ENCODE results near the gene PLXNC1.

The PLXNC1 gene

DNA sequence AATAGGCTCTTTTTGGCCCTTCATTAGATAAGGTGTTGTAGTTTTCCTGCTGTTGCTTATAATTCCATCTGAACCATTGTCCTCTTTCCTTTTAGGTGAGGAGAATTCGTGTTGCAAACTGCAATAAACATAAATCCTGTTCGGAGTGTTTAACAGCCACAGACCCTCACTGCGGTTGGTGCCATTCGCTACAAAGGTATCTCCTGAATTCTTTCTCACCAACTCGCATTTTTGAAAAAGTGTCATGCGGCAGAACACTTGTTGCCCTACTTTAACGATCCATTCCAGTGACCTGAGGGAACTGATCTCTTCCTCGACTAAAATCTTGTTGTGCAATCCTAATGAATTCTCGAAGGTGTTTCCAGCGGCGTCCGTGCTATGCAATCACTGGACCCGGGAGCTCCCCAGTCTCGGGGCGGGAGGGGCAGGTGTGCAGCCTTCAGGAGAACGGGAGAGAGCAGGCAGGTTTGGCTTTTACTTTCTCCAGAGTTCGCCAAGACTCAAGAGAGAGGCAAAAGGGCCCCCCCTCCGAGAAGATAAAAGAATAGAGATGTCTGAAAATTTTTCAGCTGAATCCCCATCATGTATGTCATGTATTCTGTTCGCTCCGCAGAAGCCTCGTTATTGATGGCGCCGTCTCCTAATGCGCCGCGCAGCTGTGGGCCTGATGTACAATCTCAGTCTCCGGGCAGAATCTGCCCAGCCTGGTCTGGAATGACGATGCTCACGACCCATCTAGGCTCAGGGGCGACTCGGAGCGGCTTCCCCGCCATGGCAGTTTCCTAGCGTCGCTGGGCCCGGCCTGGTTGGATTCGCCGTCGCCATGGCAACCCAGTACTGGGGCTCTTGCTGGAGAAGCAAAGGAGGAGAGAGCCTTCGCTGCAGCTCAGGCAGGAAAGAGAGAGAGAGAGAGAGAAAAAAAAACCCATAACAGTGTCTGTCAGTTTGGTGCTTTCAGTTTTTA lies 38.2 kb downstream of the PLXNC1 start:
- H3K27me3 ChIP-seq (ENCODE audit: control insufficient read depth in 5 of 5, insufficient read depth in 4 of 5, low read length in 5 of 5), result peaks cover 0 to 2% (median 0%) of the 10 kb centered on the region in 5 donors
- H3K27ac ChIP-seq (ENCODE audit: low read depth, low read length), result no peak overlapping the region
- no peak overlapping the region for H3K9ac ChIP-seq (ENCODE audit: low read length in 5 of 5)
- no peaks in the 10 kb centered on the region for H3K4me1 ChIP-seq (ENCODE audit: control insufficient read depth in 5 of 5, insufficient read depth in 5 of 5, low read length in 5 of 5)
- H3K36me3 ChIP-seq (ENCODE audit: control insufficient read depth in 5 of 5, insufficient read depth in 5 of 5, low read length in 5 of 5), result no peaks in the 10 kb centered on the region
- peaks cover 0 to 3% (median 0%) of the 10 kb centered on the region in 5 donors for H3K9me3 ChIP-seq (ENCODE audit: control insufficient read depth in 5 of 5, low read length in 5 of 5)
- H3K4me3 ChIP-seq (ENCODE audit: low read depth in 1 of 5, low read length in 5 of 5), result no peak overlapping the region

DNA sequence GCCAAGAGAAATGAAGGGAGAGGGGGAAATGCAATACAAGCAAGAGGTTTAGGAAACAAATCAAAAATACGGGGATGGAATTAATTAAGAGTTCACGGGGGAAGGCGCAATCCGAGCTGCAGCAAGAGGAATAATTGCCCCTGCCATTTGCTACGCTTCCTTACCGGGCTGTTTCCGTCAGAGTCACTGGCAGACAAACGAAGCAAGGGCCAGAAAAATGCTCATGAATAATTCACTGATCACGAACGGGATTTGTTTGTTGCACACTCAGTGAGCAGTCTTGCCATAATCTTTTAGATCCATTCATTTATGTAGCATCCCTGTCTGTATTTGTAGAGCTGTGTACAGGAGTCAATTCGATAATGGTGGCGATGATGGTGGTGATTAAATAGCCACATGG lies 39.0 kb downstream of the PLXNC1 start:
- no peak overlapping the region for H3K9ac ChIP-seq (ENCODE audit: low read length in 5 of 5)
- H3K27ac ChIP-seq (ENCODE audit: low read depth, low read length), result no peak overlapping the region
- H3K4me3 ChIP-seq (ENCODE audit: low read depth in 1 of 5, low read length in 5 of 5), result no peak overlapping the region

DNA sequence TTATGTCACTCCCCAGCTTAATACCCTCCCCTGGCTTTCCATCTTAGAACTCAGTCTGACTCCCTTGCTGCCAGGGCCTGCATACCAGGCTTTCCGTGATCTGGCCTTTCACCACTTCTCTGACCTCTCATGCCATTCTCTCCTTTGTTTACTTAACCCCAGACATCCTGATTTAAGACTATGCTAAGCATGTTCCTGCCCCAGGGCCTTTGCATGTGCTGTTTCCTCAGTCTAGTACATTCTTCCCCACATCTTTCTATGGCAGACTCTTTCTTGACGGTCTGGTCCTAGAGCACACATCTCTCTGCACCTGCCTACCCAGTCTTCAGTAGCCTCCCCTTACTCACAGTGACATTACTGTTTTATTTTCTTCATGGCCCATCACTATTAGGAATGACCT lies 42.2 kb downstream of the PLXNC1 start:
- no peak overlapping the region for H3K9ac ChIP-seq (ENCODE audit: low read length in 5 of 5)
- peaks cover 0 to 2% (median 0%) of the 10 kb centered on the region in 5 donors for H3K27me3 ChIP-seq (ENCODE audit: control insufficient read depth in 5 of 5, insufficient read depth in 4 of 5, low read length in 5 of 5)
- peaks cover 0 to 4% (median 0%) of the 10 kb centered on the region in 5 donors for H3K36me3 ChIP-seq (ENCODE audit: control insufficient read depth in 5 of 5, insufficient read depth in 5 of 5, low read length in 5 of 5)
- H3K4me1 ChIP-seq (ENCODE audit: control insufficient read depth in 5 of 5, insufficient read depth in 5 of 5, low read length in 5 of 5), result no peaks in the 10 kb centered on the region
- H3K27ac ChIP-seq (ENCODE audit: low read depth, low read length), result no peak overlapping the region
- H3K4me3 ChIP-seq (ENCODE audit: low read depth in 1 of 5, low read length in 5 of 5), result no peak overlapping the region
- H3K9me3 ChIP-seq (ENCODE audit: control insufficient read depth in 5 of 5, low read length in 5 of 5), result peaks cover 0 to 9% (median 0%) of the 10 kb centered on the region in 5 donors

More for the DNA sequence above, 39.0 kb downstream of the PLXNC1 start:
- no peaks in the 10 kb centered on the region for H3K36me3 ChIP-seq (ENCODE audit: control insufficient read depth in 5 of 5, insufficient read depth in 5 of 5, low read length in 5 of 5)
- H3K9me3 ChIP-seq (ENCODE audit: control insufficient read depth in 5 of 5, low read length in 5 of 5), result peaks cover 0 to 7% (median 0%) of the 10 kb centered on the region in 5 donors
- H3K4me1 ChIP-seq (ENCODE audit: control insufficient read depth in 5 of 5, insufficient read depth in 5 of 5, low read length in 5 of 5), result no peaks in the 10 kb centered on the region
- peaks cover 0 to 2% (median 0%) of the 10 kb centered on the region in 5 donors for H3K27me3 ChIP-seq (ENCODE audit: control insufficient read depth in 5 of 5, insufficient read depth in 4 of 5, low read length in 5 of 5)

DNA sequence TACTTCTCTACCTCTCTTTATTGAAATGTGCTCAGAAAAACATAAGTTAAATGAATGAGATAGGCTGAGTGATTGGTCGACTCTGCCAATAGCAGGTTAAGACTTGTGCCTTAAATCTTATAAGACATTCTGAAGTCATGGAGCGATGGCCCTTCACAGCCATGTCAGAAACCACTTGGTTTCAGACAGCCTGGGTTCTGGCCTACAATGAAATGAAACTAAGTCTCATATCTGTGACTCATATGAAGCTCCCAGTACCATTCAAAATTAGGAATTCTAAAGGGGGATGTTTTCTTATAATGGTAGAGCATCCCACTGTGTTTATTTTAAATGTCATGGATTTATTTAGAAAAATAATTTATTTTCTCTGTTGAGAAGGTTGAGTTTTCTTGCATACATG lies 42.6 kb downstream of the PLXNC1 start:
- Histone ChIP-seq H3K9me3 (ENCODE audit: control insufficient read depth in 5 of 5, low read length in 5 of 5) (peaks cover 0 to 9% (median 0%) of the 10 kb centered on the region in 5 donors), H3K4me3 (ENCODE audit: low read depth in 1 of 5, low read length in 5 of 5) (no peak overlapping the region), H3K27ac (ENCODE audit: low read depth, low read length) (no peak overlapping the region), H3K36me3 (ENCODE audit: control insufficient read depth in 5 of 5, insufficient read depth in 5 of 5, low read length in 5 of 5) (peaks cover 0 to 5% (median 0%) of the 10 kb centered on the region in 5 donors), H3K9ac (ENCODE audit: low read length in 5 of 5) (no peak overlapping the region), H3K27me3 (ENCODE audit: control insufficient read depth in 5 of 5, insufficient read depth in 4 of 5, low read length in 5 of 5) (peaks cover 0 to 1% (median 0%) of the 10 kb centered on the region in 5 donors), H3K4me1 (ENCODE audit: control insufficient read depth in 5 of 5, insufficient read depth in 5 of 5, low read length in 5 of 5) (no peaks in the 10 kb centered on the region)

DNA sequence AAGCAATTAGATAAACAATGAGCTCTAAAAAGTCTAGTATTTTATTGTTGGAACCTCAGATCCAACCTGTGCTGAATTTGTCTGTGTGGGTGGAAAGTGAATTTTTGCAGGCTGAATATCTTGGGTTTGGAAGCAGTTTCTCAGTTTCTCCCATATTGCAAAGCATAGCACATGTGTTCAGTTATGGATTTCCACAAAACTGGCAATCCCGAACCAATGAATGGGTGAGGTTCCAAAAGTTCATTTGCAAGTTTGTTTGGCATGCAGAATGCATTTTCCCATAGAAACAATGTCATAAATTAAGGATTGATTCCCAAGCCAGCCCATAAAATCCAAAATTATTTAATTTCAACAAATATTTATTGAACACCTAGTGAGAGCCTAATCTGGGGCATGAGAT lies 43.4 kb downstream of the PLXNC1 start:
- Histone ChIP-seq H3K4me1 (ENCODE audit: control insufficient read depth in 5 of 5, insufficient read depth in 5 of 5, low read length in 5 of 5) (no peaks in the 10 kb centered on the region), H3K4me3 (ENCODE audit: low read depth in 1 of 5, low read length in 5 of 5) (no peak overlapping the region), H3K9ac (ENCODE audit: low read length in 5 of 5) (no peak overlapping the region), H3K27me3 (ENCODE audit: control insufficient read depth in 5 of 5, insufficient read depth in 4 of 5, low read length in 5 of 5) (no peaks in the 10 kb centered on the region), H3K27ac (ENCODE audit: low read depth, low read length) (no peak overlapping the region), H3K36me3 (ENCODE audit: control insufficient read depth in 5 of 5, insufficient read depth in 5 of 5, low read length in 5 of 5) (peaks cover 0 to 5% (median 0%) of the 10 kb centered on the region in 5 donors), H3K9me3 (ENCODE audit: control insufficient read depth in 5 of 5, low read length in 5 of 5) (peaks cover 0 to 9% (median 4%) of the 10 kb centered on the region in 5 donors)

DNA sequence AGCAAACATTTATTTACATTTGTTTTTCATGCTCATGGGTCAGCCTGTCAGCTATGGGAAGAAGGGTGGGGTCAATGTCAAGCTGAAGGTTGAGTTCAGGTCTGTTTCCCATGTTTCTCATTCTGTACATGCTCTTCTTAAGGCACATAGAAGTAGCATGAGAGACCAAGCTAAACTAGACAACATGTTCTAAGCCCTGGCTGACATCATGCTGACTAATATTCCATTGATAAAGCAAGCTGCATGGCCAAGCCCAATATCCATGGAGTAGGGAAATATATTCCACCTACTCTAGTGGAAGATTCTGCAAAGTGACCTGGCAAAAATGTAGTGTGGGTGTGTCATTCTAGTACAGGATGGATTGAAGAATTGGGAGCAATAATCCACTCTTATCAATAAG lies 44.1 kb downstream of the PLXNC1 start:
- no peak overlapping the region for H3K27ac ChIP-seq (ENCODE audit: low read depth, low read length)
- no peak overlapping the region for H3K9ac ChIP-seq (ENCODE audit: low read length in 5 of 5)
- H3K36me3 ChIP-seq (ENCODE audit: control insufficient read depth in 5 of 5, insufficient read depth in 5 of 5, low read length in 5 of 5), result peaks cover 0 to 5% (median 0%) of the 10 kb centered on the region in 5 donors
- H3K27me3 ChIP-seq (ENCODE audit: control insufficient read depth in 5 of 5, insufficient read depth in 4 of 5, low read length in 5 of 5), result no peaks in the 10 kb centered on the region
- no peak overlapping the region for H3K4me3 ChIP-seq (ENCODE audit: low read depth in 1 of 5, low read length in 5 of 5)
- H3K4me1 ChIP-seq (ENCODE audit: control insufficient read depth in 5 of 5, insufficient read depth in 5 of 5, low read length in 5 of 5), result no peaks in the 10 kb centered on the region
- H3K9me3 ChIP-seq (ENCODE audit: control insufficient read depth in 5 of 5, low read length in 5 of 5), result peaks cover 0 to 9% (median 6%) of the 10 kb centered on the region in 5 donors

DNA sequence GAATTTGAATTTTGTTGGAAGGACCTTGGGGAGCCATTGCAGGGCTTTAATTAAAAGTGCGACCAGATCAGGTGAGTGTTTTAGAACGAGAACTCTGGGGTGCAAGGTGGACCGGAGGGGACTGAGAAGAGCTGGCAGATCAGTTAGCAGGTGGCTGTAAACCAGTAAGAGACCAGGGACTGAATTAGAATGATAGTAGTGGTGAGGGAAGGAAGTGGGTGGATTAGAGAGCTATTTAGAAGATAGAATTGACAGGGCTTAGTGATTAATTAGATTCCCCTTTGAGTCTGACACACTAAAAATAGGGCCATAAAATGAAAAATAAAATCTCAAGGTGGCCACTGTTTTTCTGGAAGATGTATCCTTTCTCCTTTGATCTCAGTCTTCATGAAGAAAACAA lies 44.8 kb downstream of the PLXNC1 start:
- no peak overlapping the region for H3K9ac ChIP-seq (ENCODE audit: low read length in 5 of 5)
- H3K36me3 ChIP-seq (ENCODE audit: control insufficient read depth in 5 of 5, insufficient read depth in 5 of 5, low read length in 5 of 5), result peaks cover 0 to 5% (median 0%) of the 10 kb centered on the region in 5 donors
- peaks cover 0 to 9% (median 6%) of the 10 kb centered on the region in 5 donors for H3K9me3 ChIP-seq (ENCODE audit: control insufficient read depth in 5 of 5, low read length in 5 of 5)
- H3K27ac ChIP-seq (ENCODE audit: low read depth, low read length), result no peak overlapping the region
- H3K4me1 ChIP-seq (ENCODE audit: control insufficient read depth in 5 of 5, insufficient read depth in 5 of 5, low read length in 5 of 5), result no peaks in the 10 kb centered on the region
- H3K27me3 ChIP-seq (ENCODE audit: control insufficient read depth in 5 of 5, insufficient read depth in 4 of 5, low read length in 5 of 5), result no peaks in the 10 kb centered on the region
- no peak overlapping the region for H3K4me3 ChIP-seq (ENCODE audit: low read depth in 1 of 5, low read length in 5 of 5)

DNA sequence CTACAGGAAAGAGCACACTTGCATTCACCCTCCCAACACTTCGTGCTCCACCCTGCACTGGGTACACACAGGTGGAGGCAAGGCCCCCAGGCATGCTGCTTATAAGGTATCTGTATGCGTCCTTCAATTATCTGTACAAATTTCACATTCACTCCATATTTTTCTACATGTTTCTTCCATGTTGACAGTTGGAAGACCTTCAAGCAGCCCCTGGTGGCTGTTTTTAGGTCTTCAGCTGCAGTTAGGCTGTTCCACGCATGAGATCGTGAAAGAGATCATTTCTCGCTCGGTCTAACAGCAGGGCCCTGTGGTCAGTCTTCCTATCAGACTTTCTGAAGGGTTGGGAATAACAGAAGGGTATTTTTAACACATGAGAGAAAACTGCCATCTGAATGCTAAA lies 47.1 kb downstream of the PLXNC1 start:
- no peaks in the 10 kb centered on the region for H3K4me1 ChIP-seq (ENCODE audit: control insufficient read depth in 5 of 5, insufficient read depth in 5 of 5, low read length in 5 of 5)
- H3K36me3 ChIP-seq (ENCODE audit: control insufficient read depth in 5 of 5, insufficient read depth in 5 of 5, low read length in 5 of 5), result peaks cover 0 to 5% (median 0%) of the 10 kb centered on the region in 5 donors
- no peak overlapping the region for H3K9ac ChIP-seq (ENCODE audit: low read length in 5 of 5)
- H3K27me3 ChIP-seq (ENCODE audit: control insufficient read depth in 5 of 5, insufficient read depth in 4 of 5, low read length in 5 of 5), result no peaks in the 10 kb centered on the region
- no peak overlapping the region for H3K27ac ChIP-seq (ENCODE audit: low read depth, low read length)
- H3K4me3 ChIP-seq (ENCODE audit: low read depth in 1 of 5, low read length in 5 of 5), result no peak overlapping the region
- peaks cover 0 to 9% (median 6%) of the 10 kb centered on the region in 5 donors for H3K9me3 ChIP-seq (ENCODE audit: control insufficient read depth in 5 of 5, low read length in 5 of 5)

DNA sequence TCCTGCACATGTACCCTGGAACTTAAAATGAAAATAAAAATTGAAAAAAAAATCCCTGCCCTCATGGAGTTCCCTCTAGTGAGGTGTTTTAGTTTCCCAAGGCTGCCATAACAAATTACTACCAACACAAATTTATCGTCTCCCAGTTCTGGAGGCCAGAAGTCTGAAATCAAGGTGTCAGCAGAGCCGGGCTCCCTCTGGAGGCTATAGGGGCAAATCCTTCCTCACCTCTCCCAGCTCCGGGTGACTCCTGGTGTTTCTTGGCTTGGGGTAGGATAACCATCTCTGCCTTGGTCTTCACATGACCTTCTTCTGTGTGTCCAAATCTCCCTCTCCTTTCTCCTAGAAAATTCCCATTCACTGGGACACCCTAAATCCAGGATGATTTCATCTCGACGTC lies 50.1 kb downstream of the PLXNC1 start:
- H3K4me3 ChIP-seq (ENCODE audit: low read depth in 1 of 5, low read length in 5 of 5), result no peak overlapping the region
- H3K4me1 ChIP-seq (ENCODE audit: control insufficient read depth in 5 of 5, insufficient read depth in 5 of 5, low read length in 5 of 5), result no peaks in the 10 kb centered on the region
- no peak overlapping the region for H3K27ac ChIP-seq (ENCODE audit: low read depth, low read length)

DNA sequence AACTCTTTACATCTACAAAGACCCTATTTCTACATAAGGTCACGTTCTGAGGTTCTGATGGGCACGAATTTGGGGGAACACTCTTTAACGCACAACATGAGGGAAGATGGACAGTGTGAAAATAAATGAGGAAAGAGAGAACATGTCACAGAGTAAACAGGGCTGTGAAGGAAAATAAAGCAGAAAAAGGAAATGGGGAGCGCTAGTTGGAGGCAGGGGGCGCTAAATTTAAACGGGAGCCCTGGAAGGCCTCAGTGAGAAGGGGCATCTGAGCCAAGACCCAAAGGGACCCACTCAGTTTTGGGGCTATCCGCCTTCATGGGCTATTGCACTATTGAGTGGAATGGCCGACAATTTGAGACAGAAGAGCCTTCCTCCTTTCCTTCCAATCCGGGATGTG lies 50.5 kb downstream of the PLXNC1 start:
- H3K36me3 ChIP-seq (ENCODE audit: control insufficient read depth in 5 of 5, insufficient read depth in 5 of 5, low read length in 5 of 5), result peaks cover 0 to 5% (median 0%) of the 10 kb centered on the region in 5 donors
- no peaks in the 10 kb centered on the region for H3K4me1 ChIP-seq (ENCODE audit: control insufficient read depth in 5 of 5, insufficient read depth in 5 of 5, low read length in 5 of 5)
- H3K9me3 ChIP-seq (ENCODE audit: control insufficient read depth in 5 of 5, low read length in 5 of 5), result peaks cover 0 to 8% (median 4%) of the 10 kb centered on the region in 5 donors
- no peaks in the 10 kb centered on the region for H3K27me3 ChIP-seq (ENCODE audit: control insufficient read depth in 5 of 5, insufficient read depth in 4 of 5, low read length in 5 of 5)
- H3K9ac ChIP-seq (ENCODE audit: low read length in 5 of 5), result no peak overlapping the region
- H3K27ac ChIP-seq (ENCODE audit: low read depth, low read length), result no peak overlapping the region
- no peak overlapping the region for H3K4me3 ChIP-seq (ENCODE audit: low read depth in 1 of 5, low read length in 5 of 5)

More for the DNA sequence above, 50.1 kb downstream of the PLXNC1 start:
- Histone ChIP-seq H3K36me3 (ENCODE audit: control insufficient read depth in 5 of 5, insufficient read depth in 5 of 5, low read length in 5 of 5) (peaks cover 0 to 5% (median 0%) of the 10 kb centered on the region in 5 donors), H3K9ac (ENCODE audit: low read length in 5 of 5) (no peak overlapping the region), H3K9me3 (ENCODE audit: control insufficient read depth in 5 of 5, low read length in 5 of 5) (peaks cover 0 to 8% (median 4%) of the 10 kb centered on the region in 5 donors), H3K27me3 (ENCODE audit: control insufficient read depth in 5 of 5, insufficient read depth in 4 of 5, low read length in 5 of 5) (no peaks in the 10 kb centered on the region)

All from subcutaneous abdominal adipose tissue (tissue), 5 donors.